T-helper 17 cell (primary cell): ENCODE results near the gene PRKCE. TPM values are rescaled to one million over a fixed set of nuclear protein-coding genes. Genes with fewer than 3 reads are reported as not detected.
A peak's percentile ranks its signal among the peaks of the same experiment; 100 is the strongest.
"Not testable (repeated sequence)": the region's sequence is repeated elsewhere in the genome, so short reads cannot be mapped to it uniquely, and the experiment has no call there.

Experiments used
- ATAC-seq: fragments of 150-1000 bp; cut with Tn5 transposase; 2 replicates; pipeline ENCODE4 v1.10.0; 2021; ENCODE audit warnings: mild to moderate bottlenecking, moderate library complexity
- DNase-seq, 3 donors: peaks; one replicate each; pipeline versions ENCODE4 v3.0.0 to v3.0.0-alpha.2; 2020 to 2021
- H3K9me3 ChIP-seq: one replicate; pipeline ENCODE4 v1.7.0; 2013; ENCODE audit warnings: low read length, mild to moderate bottlenecking; ENCODE audit not compliant: control insufficient read depth, poor library complexity, severe bottlenecking
- H3K27ac Mint-ChIP-seq: one replicate; pipeline ENCODE4 v1.8.0; 2022; ENCODE audit warnings: mild to moderate bottlenecking, moderate library complexity, mixed read lengths
- H3K27me3 Mint-ChIP-seq: one replicate; pipeline ENCODE4 v1.8.0; 2022; ENCODE audit warnings: mixed read lengths
- H3K36me3 Mint-ChIP-seq: one replicate; pipeline ENCODE4 v1.8.0; 2022; ENCODE audit warnings: low read depth, mixed read lengths
- H3K4me1 Mint-ChIP-seq: one replicate; pipeline ENCODE4 v1.8.0; 2022; ENCODE audit warnings: mild to moderate bottlenecking, mixed read lengths
- H3K4me3 Mint-ChIP-seq: one replicate; pipeline ENCODE4 v1.8.0; 2022; ENCODE audit warnings: mild to moderate bottlenecking, moderate library complexity, mixed read lengths
- total RNA-seq, 4 donors: library from RNA in 2 of 4; stranded (reverse) in 2 of 4; gene quantifications; one replicate each; pipeline ENCODE4 v1.2.3 and lab custom pipeline; 2022 to 2026

The PRKCE gene
- total RNA-seq, 2 donors from 2014 or later: 17.6 to 23.7 TPM

DNA sequence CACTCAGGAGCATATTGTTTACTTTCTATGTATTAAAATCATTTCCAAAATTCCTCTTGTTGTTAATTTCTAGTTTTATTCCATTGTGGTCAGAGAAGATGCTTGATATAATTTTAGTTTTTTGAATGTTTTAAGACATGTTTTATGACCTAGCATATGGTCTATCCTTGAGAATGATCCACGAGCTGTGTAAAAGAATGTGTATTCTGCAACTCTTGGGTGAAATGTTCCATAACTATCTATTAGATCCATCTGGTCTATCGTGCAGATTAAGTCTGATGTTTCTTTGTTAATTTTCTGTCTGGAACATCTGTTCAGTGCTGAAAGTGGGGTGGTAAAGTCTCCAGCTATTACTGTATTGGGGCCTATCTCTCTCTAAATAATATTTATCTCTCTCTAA lies 562.4 kb downstream of the PRKCE start:
- DNase-seq: no peak
- no peaks in the 10 kb centered on the region for H3K27me3 Mint-ChIP-seq
- H3K4me1 Mint-ChIP-seq: no peaks in the 10 kb centered on the region
- peaks cover 5% of the 10 kb centered on the region for H3K9me3 ChIP-seq
- peaks cover 2% of the 10 kb centered on the region for H3K36me3 Mint-ChIP-seq
- no peak overlapping the region for H3K27ac Mint-ChIP-seq
- H3K4me3 Mint-ChIP-seq: no peak overlapping the region
- ATAC-seq: no peak

DNA sequence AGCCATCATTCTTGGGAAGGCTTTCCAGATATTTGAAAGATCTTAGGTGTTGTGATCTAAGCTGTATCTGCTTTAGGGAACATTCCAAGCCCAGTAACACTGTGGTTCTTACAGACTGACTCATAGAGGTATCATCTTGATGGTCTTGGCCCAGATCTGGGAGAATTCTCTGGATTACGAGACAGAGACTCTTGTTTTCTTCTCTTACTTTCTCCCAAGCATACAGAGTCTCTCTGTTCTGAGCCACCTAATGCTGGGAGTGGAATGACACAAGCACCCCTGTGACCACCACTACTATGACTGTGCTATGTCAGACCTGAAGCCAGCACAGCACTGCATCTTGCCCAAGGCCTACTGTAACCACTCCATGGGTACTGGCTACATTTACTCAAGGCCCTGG lies 564.7 kb downstream of the PRKCE start:
- Mint-ChIP-seq H3K27me3 (peaks cover 8% of the 10 kb centered on the region), H3K27ac (no peak overlapping the region), H3K4me1 (no peaks in the 10 kb centered on the region), H3K36me3 (peaks cover 2% of the 10 kb centered on the region), H3K4me3 (no peak overlapping the region)
- ATAC-seq (no peak), DNase-seq (no peak)
- H3K9me3 ChIP-seq: no peaks in the 10 kb centered on the region

DNA sequence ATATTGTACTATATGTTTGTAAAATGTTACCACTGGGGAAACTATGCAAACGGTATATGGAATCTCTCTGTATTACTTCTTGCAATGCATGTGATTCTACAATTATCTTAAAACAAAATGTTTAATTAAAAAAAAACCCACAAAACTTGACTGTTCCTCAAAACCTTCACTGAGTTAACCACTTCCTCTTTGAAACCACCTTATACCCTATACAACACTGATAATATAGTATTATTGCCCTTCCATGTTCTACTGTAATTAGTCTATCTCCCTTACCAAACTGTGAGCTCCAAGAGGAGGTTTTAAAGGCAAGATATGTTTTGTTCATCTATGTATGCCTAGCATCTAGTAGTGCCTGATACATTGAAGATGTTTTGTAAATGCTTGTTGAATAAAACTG lies 572.0 kb downstream of the PRKCE start:
- Mint-ChIP-seq H3K4me1 (peaks cover 11% of the 10 kb centered on the region), H3K27me3 (peaks cover 17% of the 10 kb centered on the region)
- not testable (repeated sequence) for DNase-seq, H3K4me3 Mint-ChIP-seq, H3K9me3 ChIP-seq, H3K36me3 Mint-ChIP-seq, H3K27ac Mint-ChIP-seq
- peak; percentile 40 for ATAC-seq

DNA sequence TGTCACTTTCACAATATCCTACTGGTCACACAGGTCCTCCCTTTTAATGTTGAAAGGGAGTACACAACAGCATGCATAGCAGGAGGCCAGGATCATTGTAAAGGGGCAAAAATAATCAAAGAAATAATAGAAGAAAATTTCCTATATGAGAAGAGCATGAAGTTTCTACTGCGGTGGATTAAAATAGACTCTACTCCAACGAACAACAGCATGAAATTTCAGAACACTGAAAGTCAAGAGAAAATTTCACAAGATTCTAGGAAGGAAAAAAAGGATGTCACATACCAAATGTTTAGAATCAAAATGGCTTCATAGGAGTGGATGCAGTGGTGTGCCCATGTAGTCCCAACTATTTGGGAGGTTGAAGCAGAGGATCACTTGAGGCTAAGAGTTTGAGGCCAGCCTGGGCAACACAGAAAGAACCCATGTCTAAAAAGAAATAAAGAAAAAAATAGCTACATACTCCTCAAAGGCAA lies 573.7 kb downstream of the PRKCE start:
- Mint-ChIP-seq H3K4me3 (no peak overlapping the region), H3K27me3 (peaks cover 11% of the 10 kb centered on the region), H3K27ac (no peak overlapping the region), H3K36me3 (no peaks in the 10 kb centered on the region), H3K4me1 (peaks cover 23% of the 10 kb centered on the region)
- DNase-seq (no peak), ATAC-seq (no peak)
- H3K9me3 ChIP-seq: no peaks in the 10 kb centered on the region

DNA sequence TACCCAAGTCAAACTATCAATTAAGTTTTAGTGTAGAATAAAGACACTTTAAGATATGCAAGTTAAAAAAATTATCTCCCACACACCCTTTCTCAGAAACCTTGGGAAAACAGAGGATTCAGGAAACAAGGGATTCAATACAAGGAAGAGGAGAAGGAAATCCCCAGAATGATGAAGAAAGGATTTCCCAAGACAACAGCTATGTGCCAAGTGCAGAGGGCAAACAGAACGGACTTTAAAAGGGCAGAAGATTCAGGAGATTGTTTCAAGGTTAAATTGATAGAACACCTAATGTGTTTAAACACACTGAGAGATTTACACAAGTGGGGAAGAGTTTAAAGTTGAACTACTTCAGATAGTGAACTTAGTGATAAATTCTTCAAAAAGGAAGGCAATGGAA lies 574.3 kb downstream of the PRKCE start:
- H3K9me3 ChIP-seq: no peaks in the 10 kb centered on the region
- H3K27ac Mint-ChIP-seq: no peak overlapping the region
- H3K27me3 Mint-ChIP-seq: peaks cover 11% of the 10 kb centered on the region
- no peak overlapping the region for H3K4me3 Mint-ChIP-seq
- DNase-seq (no peak), ATAC-seq (no peak)
- H3K4me1 Mint-ChIP-seq: peaks cover 25% of the 10 kb centered on the region
- H3K36me3 Mint-ChIP-seq: no peaks in the 10 kb centered on the region

DNA sequence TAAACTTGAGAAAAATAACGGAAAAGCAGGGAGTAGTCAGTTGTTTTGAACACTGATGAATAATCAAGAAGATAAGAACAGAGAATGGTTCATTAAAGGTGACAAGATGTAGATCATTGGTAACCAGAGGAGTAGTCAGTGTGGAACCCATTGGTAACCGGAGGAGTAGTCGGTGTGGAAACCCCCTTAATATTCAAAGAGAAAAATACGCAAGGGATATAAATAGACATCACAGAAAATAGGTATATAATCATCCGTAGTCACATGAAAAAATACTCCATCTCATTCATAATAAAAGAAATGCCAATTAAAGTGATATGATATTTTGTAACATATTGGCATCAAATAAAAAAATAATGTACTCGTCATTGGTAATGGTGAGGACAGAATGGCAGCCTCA lies 575.1 kb downstream of the PRKCE start:
- Mint-ChIP-seq H3K27ac (no peak overlapping the region), H3K36me3 (no peaks in the 10 kb centered on the region), H3K4me3 (no peak overlapping the region), H3K27me3 (peaks cover 5% of the 10 kb centered on the region), H3K4me1 (peaks cover 25% of the 10 kb centered on the region)
- no peak for DNase-seq
- ATAC-seq: peak; percentile 40
- H3K9me3 ChIP-seq: no peaks in the 10 kb centered on the region

DNA sequence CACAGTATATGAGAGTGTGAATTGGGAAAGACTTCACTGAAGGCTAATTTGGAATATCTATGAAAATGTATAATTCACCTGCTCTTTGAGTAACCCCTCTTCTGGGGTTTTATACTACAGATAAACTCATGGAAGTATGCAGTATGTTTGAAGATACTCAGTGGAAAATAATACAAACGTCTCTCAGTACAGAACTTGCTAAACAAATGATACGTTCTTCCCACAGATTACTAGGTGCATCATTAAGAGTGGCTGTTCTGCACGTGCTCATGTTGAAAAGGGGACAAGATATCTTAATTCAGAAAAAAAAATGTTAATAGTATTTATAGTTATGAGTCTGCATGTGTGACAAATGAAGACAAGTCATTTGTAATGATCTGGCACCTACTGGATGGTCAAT lies 575.5 kb downstream of the PRKCE start:
- no peak for ATAC-seq
- DNase-seq: no peak
- Mint-ChIP-seq H3K36me3 (no peaks in the 10 kb centered on the region), H3K4me1 (peaks cover 25% of the 10 kb centered on the region), H3K27ac (no peak overlapping the region), H3K4me3 (no peak overlapping the region), H3K27me3 (peaks cover 5% of the 10 kb centered on the region)
- no peaks in the 10 kb centered on the region for H3K9me3 ChIP-seq

DNA sequence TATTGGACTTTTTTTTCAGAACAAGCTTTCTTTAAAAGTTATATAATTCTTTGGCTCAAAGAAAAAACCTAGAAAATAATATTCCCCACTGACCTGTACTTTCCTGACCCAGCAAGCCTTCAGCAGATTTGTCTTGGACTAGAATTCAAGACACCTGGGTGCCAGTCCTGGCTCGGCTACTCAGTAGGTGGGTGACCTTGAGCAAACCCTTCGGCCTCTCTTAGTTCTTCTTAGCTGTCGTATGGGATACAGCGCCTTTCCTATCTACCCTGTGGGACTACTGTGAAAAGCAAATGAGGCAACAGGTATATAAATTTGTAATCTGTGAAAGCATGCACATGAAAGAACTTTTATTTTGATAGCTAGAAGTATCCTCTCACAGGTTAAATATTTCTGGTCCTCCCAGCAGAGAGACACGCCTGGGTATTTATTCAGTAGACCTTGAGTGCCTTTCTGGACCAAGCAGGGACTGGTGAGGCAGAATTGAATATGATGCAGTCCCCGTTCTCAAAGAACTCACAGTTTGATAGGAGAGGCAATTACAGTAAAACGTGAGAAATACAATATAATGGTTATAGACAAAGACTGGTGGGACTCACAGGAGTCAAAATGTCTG lies 576.3 kb downstream of the PRKCE start:
- Mint-ChIP-seq H3K27ac (no peak overlapping the region), H3K36me3 (no peaks in the 10 kb centered on the region), H3K4me3 (no peak overlapping the region), H3K27me3 (peaks cover 5% of the 10 kb centered on the region), H3K4me1 (peaks cover 25% of the 10 kb centered on the region)
- ATAC-seq (no peak), DNase-seq (no peak)
- no peaks in the 10 kb centered on the region for H3K9me3 ChIP-seq

DNA sequence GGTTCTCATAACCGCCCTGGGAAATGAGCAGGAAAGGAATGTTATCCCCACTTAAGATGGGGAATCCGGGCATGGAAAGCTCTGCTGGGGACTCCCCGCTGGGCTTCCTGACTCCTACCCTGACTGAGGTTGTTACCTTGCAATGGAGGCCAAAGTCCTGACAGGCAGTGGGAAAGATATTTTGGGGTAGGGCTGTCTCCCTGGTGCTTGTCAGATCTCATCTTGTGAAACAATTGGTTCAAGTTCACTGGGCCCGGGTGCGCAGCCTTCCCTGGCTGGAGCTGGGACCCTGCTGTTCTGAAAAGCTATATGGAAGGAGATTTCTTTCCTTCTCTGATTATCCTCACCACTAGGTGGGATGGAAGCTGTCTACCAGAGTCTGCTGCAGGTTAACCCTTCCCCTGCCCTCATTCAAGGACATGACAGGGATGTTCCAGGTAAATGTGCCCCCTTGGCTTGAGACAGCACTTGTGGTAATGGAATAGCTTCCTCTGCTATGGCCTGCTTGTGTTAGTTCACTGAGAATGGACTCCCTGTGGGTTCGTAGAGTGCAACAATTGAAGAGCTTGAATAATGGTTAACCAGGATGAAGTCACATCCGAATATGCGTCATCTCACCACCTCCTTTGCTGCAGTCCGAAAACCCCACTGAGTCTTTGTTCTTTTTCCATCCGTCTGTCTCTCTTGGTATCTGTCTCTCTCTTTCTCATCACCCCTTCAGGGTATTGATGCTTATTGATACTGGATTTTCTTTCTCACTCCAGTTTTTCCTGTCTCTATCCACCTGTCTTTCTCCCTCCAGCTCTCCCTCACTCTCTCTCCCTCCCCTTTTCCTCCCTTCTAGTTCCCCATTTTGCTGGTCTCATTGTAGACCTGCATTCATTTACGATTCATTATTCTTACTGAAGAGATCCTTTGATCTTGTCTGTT lies 577.9 kb downstream of the PRKCE start:
- DNase-seq (no peak), ATAC-seq (peak; percentile 90)
- Mint-ChIP-seq H3K27me3 (peaks cover 5% of the 10 kb centered on the region), H3K36me3 (no peaks in the 10 kb centered on the region), H3K4me1 (peaks cover 19% of the 10 kb centered on the region), H3K27ac (peak overlapping the region; percentile 93), H3K4me3 (peak overlapping the region; percentile 58)
- H3K9me3 ChIP-seq: no peaks in the 10 kb centered on the region

DNA sequence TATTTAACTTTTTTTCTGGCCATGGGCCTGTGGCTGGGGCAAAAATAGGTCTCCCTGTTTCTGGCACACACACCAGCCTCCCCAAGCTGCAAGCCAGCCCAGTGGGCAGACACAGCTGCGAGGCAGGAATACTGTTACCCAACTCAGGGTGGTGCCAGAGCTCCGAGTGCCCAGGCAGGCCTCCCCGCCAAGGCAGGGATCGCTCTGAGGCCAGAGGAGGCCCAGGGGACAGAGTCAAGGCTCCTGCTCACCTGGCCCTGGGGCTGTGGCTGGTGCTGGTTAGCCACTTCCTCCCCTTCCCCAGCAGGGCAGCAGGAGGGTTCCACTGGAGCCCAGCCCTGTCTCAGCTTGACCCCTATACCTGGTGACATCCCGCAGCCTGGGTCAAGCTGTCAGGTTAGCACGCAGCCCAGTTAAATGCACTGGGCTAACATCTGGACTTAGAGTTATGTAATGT lies 578.7 kb downstream of the PRKCE start:
- Mint-ChIP-seq H3K4me3 (peak overlapping the region; percentile 58), H3K27ac (peak overlapping the region; percentile 93), H3K4me1 (peaks cover 19% of the 10 kb centered on the region), H3K27me3 (peaks cover 5% of the 10 kb centered on the region), H3K36me3 (no peaks in the 10 kb centered on the region)
- DNase-seq (no peak), ATAC-seq (peak; percentile 40)
- H3K9me3 ChIP-seq: no peaks in the 10 kb centered on the region

DNA sequence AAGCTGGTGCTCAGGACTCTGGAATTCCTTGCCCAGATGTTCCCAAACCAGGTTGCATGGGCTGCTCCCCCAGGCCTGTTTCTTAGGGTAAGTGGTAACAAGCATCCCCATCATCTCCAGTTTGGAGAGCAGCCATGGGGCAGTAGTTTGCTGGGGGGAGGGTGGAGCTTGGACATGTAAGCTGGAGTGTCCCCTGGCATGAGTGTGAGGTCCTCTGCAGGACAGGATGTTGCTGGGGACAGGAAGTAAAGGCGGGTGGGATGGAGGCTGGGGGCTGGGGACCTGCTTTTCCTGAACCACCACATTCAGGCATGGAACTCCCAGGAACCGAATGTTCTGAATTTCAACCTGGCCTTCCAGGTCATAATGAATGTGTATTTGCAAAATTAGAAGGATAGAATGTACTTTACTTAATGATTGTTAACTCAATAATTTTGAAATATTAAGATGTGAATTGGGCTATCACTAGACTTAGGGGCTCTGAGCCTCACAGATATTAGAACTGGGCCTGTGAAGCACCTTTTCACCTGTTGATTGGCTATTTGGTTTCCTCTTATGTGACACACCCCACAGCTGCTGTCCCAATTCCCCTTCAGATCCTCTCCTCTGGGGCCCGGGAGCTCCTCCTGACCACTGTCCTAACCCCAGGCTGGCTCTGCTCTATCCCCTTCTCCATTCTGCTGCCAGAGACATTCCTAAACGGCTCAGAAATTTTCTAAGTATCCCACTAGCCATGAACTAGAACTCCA lies 579.4 kb downstream of the PRKCE start:
- H3K27ac Mint-ChIP-seq: peak overlapping the region; percentile 93
- no peak for ATAC-seq
- peaks cover 17% of the 10 kb centered on the region for H3K4me1 Mint-ChIP-seq
- H3K4me3 Mint-ChIP-seq: no peak overlapping the region
- no peak for DNase-seq
- H3K9me3 ChIP-seq: no peaks in the 10 kb centered on the region
- peaks cover under 1% of the 10 kb centered on the region for H3K27me3 Mint-ChIP-seq
- no peaks in the 10 kb centered on the region for H3K36me3 Mint-ChIP-seq

DNA sequence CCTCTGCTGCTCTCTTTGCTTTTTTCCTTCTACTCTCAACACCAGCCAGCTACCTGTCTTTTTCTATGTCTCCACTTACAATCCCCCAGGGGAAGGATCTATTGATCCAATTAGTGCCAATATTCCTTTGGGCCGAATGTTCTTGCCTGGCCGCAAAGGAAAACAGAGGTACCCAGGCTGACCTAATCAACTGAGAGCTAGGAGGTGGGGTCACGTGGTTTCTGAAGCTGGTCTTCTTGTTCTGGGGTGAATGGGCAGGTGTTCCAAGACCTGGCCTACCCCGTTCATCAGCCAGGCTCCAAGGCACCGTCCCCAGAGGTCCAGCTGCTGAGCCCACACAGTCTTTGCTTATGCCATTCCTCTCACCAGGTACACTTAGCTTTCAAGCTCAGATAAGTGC lies 580.2 kb downstream of the PRKCE start:
- DNase-seq: no peak
- peaks cover 16% of the 10 kb centered on the region for H3K4me1 Mint-ChIP-seq
- H3K4me3 Mint-ChIP-seq: no peak overlapping the region
- H3K27me3 Mint-ChIP-seq: no peaks in the 10 kb centered on the region
- H3K36me3 Mint-ChIP-seq: no peaks in the 10 kb centered on the region
- H3K9me3 ChIP-seq: no peaks in the 10 kb centered on the region
- ATAC-seq: no peak
- H3K27ac Mint-ChIP-seq: peak overlapping the region; percentile 57

DNA sequence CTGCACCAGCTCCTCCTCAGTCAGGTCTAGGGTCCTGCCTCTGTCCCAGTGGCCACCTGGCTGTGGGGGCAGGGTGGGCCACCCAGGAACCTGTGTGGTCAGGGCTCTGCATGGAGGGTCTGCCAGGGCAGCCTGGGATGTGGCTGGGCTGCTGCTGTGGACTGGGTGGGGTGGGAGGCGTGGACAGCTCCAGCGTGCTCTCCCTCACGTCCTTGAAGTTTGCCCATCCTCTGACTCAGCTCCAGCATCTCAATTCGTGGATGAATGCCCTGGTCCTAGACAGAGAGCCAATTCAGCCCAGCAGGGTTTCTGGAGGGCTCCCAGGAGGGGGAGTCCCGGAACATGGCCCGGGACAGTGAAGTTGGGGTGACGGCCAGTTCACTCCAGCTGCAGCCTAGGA lies 581.4 kb downstream of the PRKCE start:
- no peak overlapping the region for H3K4me3 Mint-ChIP-seq
- H3K9me3 ChIP-seq: no peaks in the 10 kb centered on the region
- no peaks in the 10 kb centered on the region for H3K27me3 Mint-ChIP-seq
- no peak for DNase-seq
- H3K4me1 Mint-ChIP-seq: peaks cover 16% of the 10 kb centered on the region
- no peak overlapping the region for H3K27ac Mint-ChIP-seq
- ATAC-seq: no peak
- H3K36me3 Mint-ChIP-seq: no peaks in the 10 kb centered on the region
